HEK293 (cell line): ENCODE data around the gene MSRB2.

Experiments used
- CTCF ChIA-PET: fragments of 350-600 bp; formaldehyde crosslinking; extraction: SDS; loops from one replicate; lab custom pipeline; 2021; ENCODE audit warnings: antibody characterized with exemption; lab: Yijun Ruan, JAX
- POLR2A ChIA-PET: fragments of 300-600 bp; formaldehyde crosslinking; extraction: SDS; loops from one replicate; lab custom pipeline; 2020; ENCODE audit warnings: antibody characterized with exemption, inconsistent platforms; lab: Yijun Ruan, JAX
- H3K27ac ChIP-seq: fragments of 200-500 bp; sonication (Bioruptor generic); 2 replicates; pipeline ENCODE4 v1.5.1; 2014; ENCODE audit warnings: low read depth, low read length, control low read depth, inconsistent platforms; ENCODE audit errors: extremely low read depth
- H3K36me3 ChIP-seq, 2 experiments: fragments of 200-500 bp in 1 of 2; sonication (Bioruptor generic) in 1 of 2; 1 replicate in 1 of 2; 2 replicates in 1 of 2; pipeline ENCODE4 v1.5.1; 2014 to 2017; ENCODE audit warnings: inconsistent platforms in 2 of 2, low read length in 2 of 2; ENCODE audit not compliant: control insufficient read depth in 2 of 2, insufficient read depth in 1 of 2
- H3K4me1 ChIP-seq: fragments of 200-500 bp; sonication (Bioruptor generic); 2 replicates; pipeline ENCODE4 v1.5.1; 2014; ENCODE audit warnings: mild to moderate bottlenecking, low read length, inconsistent platforms; ENCODE audit not compliant: control insufficient read depth, insufficient read depth
- H3K4me3 ChIP-seq: 2 replicates; pipeline ENCODE4 v1.5.1; 2011; ENCODE audit warnings: low read depth, mild to moderate bottlenecking, control low read depth, low read length, moderate library complexity
- H3K9me3 ChIP-seq: fragments of 200-500 bp; sonication (Bioruptor generic); 2 replicates; pipeline ENCODE4 v1.5.1; 2014; ENCODE audit warnings: low read depth, low read length, inconsistent platforms; ENCODE audit not compliant: control insufficient read depth, insufficient read depth
- MYNN ChIP-seq: fragments of 450-650 bp; formaldehyde crosslinking; IDR thresholded peaks from 2 replicates; pipeline ENCODE4 v1.5.1; 2016; ENCODE audit warnings: missing biosample characterization, missing genetic modification characterization, borderline replicate concordance
- REST ChIP-seq: fragments of 450-650 bp; formaldehyde crosslinking; IDR thresholded peaks from 2 replicates; pipeline ENCODE4 v1.5.1; 2016; ENCODE audit warnings: missing biosample characterization, missing genetic modification characterization
- ZBTB17 ChIP-seq: fragments of 450-650 bp; formaldehyde crosslinking; IDR thresholded peaks from 2 replicates; pipeline ENCODE4 v1.5.1; 2016; ENCODE audit warnings: missing biosample characterization, missing genetic modification characterization
- ZNF132 ChIP-seq: fragments of 450-650 bp; formaldehyde crosslinking; IDR thresholded peaks from 2 replicates; pipeline ENCODE4 v1.5.1; 2017; ENCODE audit warnings: missing biosample characterization, missing genetic modification characterization, borderline replicate concordance
- ZNF302 ChIP-seq: fragments of 450-650 bp; formaldehyde crosslinking; IDR thresholded peaks from 2 replicates; pipeline ENCODE4 v1.5.1; 2016; ENCODE audit warnings: missing biosample characterization, missing genetic modification characterization, low read depth
- ZNF311 ChIP-seq: fragments of 450-650 bp; formaldehyde crosslinking; IDR thresholded peaks from 2 replicates; pipeline ENCODE4 v1.5.1; 2017; ENCODE audit warnings: missing biosample characterization, missing genetic modification characterization, borderline replicate concordance
- ZNF354C ChIP-seq: fragments of 450-650 bp; formaldehyde crosslinking; IDR thresholded peaks from 2 replicates; pipeline ENCODE4 v1.5.1; 2016; ENCODE audit warnings: missing biosample characterization, missing genetic modification characterization, low read depth, borderline replicate concordance
- ZNF391 ChIP-seq: fragments of 450-650 bp; formaldehyde crosslinking; IDR thresholded peaks from 2 replicates; pipeline ENCODE4 v1.5.1; 2016; ENCODE audit warnings: low read depth, missing biosample characterization, missing genetic modification characterization, borderline replicate concordance
- ZNF521 ChIP-seq: fragments of 450-650 bp; formaldehyde crosslinking; IDR thresholded peaks from 2 replicates; pipeline ENCODE4 v1.5.1; 2017; ENCODE audit warnings: missing biosample characterization, mild to moderate bottlenecking, missing genetic modification characterization
- ZNF555 ChIP-seq: fragments of 450-650 bp; formaldehyde crosslinking; conservative IDR thresholded peaks from 2 replicates; pipeline ENCODE4 v1.5.1; 2017; ENCODE audit warnings: missing biosample characterization, mild to moderate bottlenecking, missing genetic modification characterization, inconsistent platforms
- ZNF571 ChIP-seq: fragments of 450-650 bp; formaldehyde crosslinking; IDR thresholded peaks from 2 replicates; pipeline ENCODE4 v1.5.0; 2017; ENCODE audit warnings: missing biosample characterization, missing genetic modification characterization
- ZNF654 ChIP-seq: fragments of 450-650 bp; formaldehyde crosslinking; IDR thresholded peaks from 2 replicates; pipeline ENCODE4 v1.5.1; 2016; ENCODE audit warnings: low read depth, missing biosample characterization, missing genetic modification characterization
- ZNF660 ChIP-seq: fragments of 450-650 bp; IDR thresholded peaks from 2 replicates; pipeline ENCODE4 v1.5.1; 2018; ENCODE audit warnings: missing biosample characterization, mild to moderate bottlenecking, missing genetic modification characterization
- ZNF701 ChIP-seq: fragments of 450-650 bp; formaldehyde crosslinking; IDR thresholded peaks from 2 replicates; pipeline ENCODE4 v1.5.1; 2016; ENCODE audit warnings: missing biosample characterization, missing genetic modification characterization
- ZSCAN16 ChIP-seq: fragments of 450-650 bp; formaldehyde crosslinking; IDR thresholded peaks from 2 replicates; pipeline ENCODE4 v1.5.1; 2016; ENCODE audit warnings: missing biosample characterization, missing genetic modification characterization
- ZSCAN30 ChIP-seq: fragments of 450-650 bp; IDR thresholded peaks from 2 replicates; pipeline ENCODE4 v1.5.1; 2018; ENCODE audit warnings: missing biosample characterization, mild to moderate bottlenecking, missing genetic modification characterization, moderate library complexity
- TF ChIP-seq, protein P1 (sequence below): fragments of 450-650 bp; formaldehyde crosslinking; IDR thresholded peaks from 2 replicates; pipeline ENCODE4 v1.5.1; 2016; ENCODE audit warnings: missing biosample characterization, missing genetic modification characterization
- TF ChIP-seq, protein P2 (sequence below): fragments of 450-650 bp; formaldehyde crosslinking; IDR thresholded peaks from 2 replicates; pipeline ENCODE4 v1.5.1; 2016; ENCODE audit warnings: missing biosample characterization, missing genetic modification characterization, borderline replicate concordance
- TF ChIP-seq, protein P3 (sequence below): fragments of 450-650 bp; formaldehyde crosslinking; IDR thresholded peaks from 2 replicates; pipeline ENCODE4 v1.5.1; 2016; ENCODE audit warnings: missing biosample characterization, missing genetic modification characterization
- TF ChIP-seq, protein P4 (sequence below): fragments of 450-650 bp; formaldehyde crosslinking; IDR thresholded peaks from 2 replicates; pipeline ENCODE4 v1.5.1; 2016; ENCODE audit warnings: missing biosample characterization, missing genetic modification characterization

The MSRB2 gene

GRCh38 chr10:23158370-23158769 lies 63.0 kb downstream of the MSRB2 start:
- TF ChIP-seq ZNF555 (no peak), ZNF701 (tag by site-specific recombination) (no peak), ZNF302 (tag by site-specific recombination) (no peak), ZBTB17 (peak; percentile 19; the same call in 1 of the 2 replicates), MYNN (no peak), ZNF654 (tag by site-specific recombination) (peak; percentile 94), ZSCAN16 (no peak), ZNF521 (tag by site-specific recombination) (no peak), ZNF660 (tag by site-specific recombination) (peak; percentile 72; the same call in 1 of the 2 replicates), ZNF132 (tag by site-specific recombination) (no peak), ZNF571 (tag by site-specific recombination) (no peak)
- TF ChIP-seq, protein P1, sequence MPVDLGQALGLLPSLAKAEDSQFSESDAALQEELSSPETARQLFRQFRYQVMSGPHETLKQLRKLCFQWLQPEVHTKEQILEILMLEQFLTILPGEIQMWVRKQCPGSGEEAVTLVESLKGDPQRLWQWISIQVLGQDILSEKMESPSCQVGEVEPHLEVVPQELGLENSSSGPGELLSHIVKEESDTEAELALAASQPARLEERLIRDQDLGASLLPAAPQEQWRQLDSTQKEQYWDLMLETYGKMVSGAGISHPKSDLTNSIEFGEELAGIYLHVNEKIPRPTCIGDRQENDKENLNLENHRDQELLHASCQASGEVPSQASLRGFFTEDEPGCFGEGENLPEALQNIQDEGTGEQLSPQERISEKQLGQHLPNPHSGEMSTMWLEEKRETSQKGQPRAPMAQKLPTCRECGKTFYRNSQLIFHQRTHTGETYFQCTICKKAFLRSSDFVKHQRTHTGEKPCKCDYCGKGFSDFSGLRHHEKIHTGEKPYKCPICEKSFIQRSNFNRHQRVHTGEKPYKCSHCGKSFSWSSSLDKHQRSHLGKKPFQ = no peak
- TF ChIP-seq, protein P2, sequence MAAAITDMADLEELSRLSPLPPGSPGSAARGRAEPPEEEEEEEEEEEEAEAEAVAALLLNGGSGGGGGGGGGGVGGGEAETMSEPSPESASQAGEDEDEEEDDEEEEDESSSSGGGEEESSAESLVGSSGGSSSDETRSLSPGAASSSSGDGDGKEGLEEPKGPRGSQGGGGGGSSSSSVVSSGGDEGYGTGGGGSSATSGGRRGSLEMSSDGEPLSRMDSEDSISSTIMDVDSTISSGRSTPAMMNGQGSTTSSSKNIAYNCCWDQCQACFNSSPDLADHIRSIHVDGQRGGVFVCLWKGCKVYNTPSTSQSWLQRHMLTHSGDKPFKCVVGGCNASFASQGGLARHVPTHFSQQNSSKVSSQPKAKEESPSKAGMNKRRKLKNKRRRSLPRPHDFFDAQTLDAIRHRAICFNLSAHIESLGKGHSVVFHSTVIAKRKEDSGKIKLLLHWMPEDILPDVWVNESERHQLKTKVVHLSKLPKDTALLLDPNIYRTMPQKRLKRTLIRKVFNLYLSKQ (tag by site-specific recombination) = no peak
- TF ChIP-seq, protein P3, sequence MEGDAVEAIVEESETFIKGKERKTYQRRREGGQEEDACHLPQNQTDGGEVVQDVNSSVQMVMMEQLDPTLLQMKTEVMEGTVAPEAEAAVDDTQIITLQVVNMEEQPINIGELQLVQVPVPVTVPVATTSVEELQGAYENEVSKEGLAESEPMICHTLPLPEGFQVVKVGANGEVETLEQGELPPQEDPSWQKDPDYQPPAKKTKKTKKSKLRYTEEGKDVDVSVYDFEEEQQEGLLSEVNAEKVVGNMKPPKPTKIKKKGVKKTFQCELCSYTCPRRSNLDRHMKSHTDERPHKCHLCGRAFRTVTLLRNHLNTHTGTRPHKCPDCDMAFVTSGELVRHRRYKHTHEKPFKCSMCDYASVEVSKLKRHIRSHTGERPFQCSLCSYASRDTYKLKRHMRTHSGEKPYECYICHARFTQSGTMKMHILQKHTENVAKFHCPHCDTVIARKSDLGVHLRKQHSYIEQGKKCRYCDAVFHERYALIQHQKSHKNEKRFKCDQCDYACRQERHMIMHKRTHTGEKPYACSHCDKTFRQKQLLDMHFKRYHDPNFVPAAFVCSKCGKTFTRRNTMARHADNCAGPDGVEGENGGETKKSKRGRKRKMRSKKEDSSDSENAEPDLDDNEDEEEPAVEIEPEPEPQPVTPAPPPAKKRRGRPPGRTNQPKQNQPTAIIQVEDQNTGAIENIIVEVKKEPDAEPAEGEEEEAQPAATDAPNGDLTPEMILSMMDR (tag by site-specific recombination) = peak; percentile 63
- CTCF ChIA-PET = interaction anchor here (0.6 to 4.7 kb wide), 55 partner anchors 9 to 1399 kb away, joined by 3 to 96 read pairs (median 4); no protein-coding TSS in a partner anchor
- POLR2A ChIA-PET = no interaction called here
- no peaks in the 10 kb centered on the region for H3K36me3 ChIP-seq
- H3K27ac ChIP-seq = no peak overlapping the region
- no peak overlapping the region for H3K4me3 ChIP-seq
- no peaks in the 10 kb centered on the region for H3K9me3 ChIP-seq
- no peaks in the 10 kb centered on the region for H3K4me1 ChIP-seq

- POLR2A ChIA-PET = no interaction called here
- Histone ChIP-seq H3K4me1 (no peaks in the 10 kb centered on the region; the same call in 1 of the 2 replicates), H3K4me3 (no peak overlapping the region), H3K27ac (no peak overlapping the region), H3K9me3 (no peaks in the 10 kb centered on the region), H3K36me3 (no peaks in the 10 kb centered on the region)
- TF ChIP-seq ZSCAN30 (tag by site-specific recombination) (no peak), ZNF354C (tag by site-specific recombination) (no peak), REST (tag by site-specific recombination) (peak; percentile 97), ZNF391 (tag by site-specific recombination) (no peak), ZNF311 (tag by site-specific recombination) (no peak)
- TF ChIP-seq, protein P4, sequence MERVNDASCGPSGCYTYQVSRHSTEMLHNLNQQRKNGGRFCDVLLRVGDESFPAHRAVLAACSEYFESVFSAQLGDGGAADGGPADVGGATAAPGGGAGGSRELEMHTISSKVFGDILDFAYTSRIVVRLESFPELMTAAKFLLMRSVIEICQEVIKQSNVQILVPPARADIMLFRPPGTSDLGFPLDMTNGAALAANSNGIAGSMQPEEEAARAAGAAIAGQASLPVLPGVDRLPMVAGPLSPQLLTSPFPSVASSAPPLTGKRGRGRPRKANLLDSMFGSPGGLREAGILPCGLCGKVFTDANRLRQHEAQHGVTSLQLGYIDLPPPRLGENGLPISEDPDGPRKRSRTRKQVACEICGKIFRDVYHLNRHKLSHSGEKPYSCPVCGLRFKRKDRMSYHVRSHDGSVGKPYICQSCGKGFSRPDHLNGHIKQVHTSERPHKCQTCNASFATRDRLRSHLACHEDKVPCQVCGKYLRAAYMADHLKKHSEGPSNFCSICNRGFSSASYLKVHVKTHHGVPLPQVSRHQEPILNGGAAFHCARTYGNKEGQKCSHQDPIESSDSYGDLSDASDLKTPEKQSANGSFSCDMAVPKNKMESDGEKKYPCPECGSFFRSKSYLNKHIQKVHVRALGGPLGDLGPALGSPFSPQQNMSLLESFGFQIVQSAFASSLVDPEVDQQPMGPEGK (tag by site-specific recombination) = no peak
- CTCF ChIA-PET = no interaction called here
Measured at GRCh38 chr10:23171232-23171876, 76.0 kb downstream of the MSRB2 start.
